ENCODE data around the gene SPRN. TPM values are rescaled to one million over a fixed set of nuclear protein-coding genes. Genes with fewer than 3 reads are reported as not detected.

SPRN gene
- total and polyA plus RNA-seq, 2 experiments from 2014 or later, result 0.31 TPM

GRCh38 chr10:133465950-133466474, 41.6 kb upstream of the SPRN start (continued):
- no peak for TF ChIP-seq ZNF462 (CRISPR knock-in tag; IDR thresholded peaks at IDR 0.05)

- no peak for TF ChIP-seq ZNF462 (CRISPR knock-in tag; IDR thresholded peaks at IDR 0.05)
- peak; percentile 22 to 51; a peak in 3 of 4 replicates for TF ChIP-seq CTCF (conservative IDR thresholded peaks at IDR 0.05; ENCODE audit: low read depth in 2 of 2)
- Histone ChIP-seq H3K4me2 (no peak overlapping the region; the same call in 1 of the 2 replicates), H3K79me2 (replicated peaks; ENCODE audit: insufficient read depth) (no peaks in the 10 kb centered on the region), H3K4me3 (peak overlapping the region; percentile 43; the same call in 1 of the 2 replicates), H3K27ac (ENCODE audit: low read depth) (no peak overlapping the region), H3F3A (replicated peaks; ENCODE audit: low read depth) (no peaks in the 10 kb centered on the region), H3K36me3 (ENCODE audit: insufficient read depth) (no peaks in the 10 kb centered on the region), H3K4me1 (ENCODE audit: insufficient read depth) (no peaks in the 10 kb centered on the region), H4K20me1 (replicated peaks; ENCODE audit: insufficient read depth) (no peaks in the 10 kb centered on the region), H3K27me3 (ENCODE audit: insufficient read depth) (peaks cover 23% of the 10 kb centered on the region), H3K9me2 (ENCODE audit: insufficient read depth) (no peaks in the 10 kb centered on the region), H2AFZ (no peak overlapping the region)
- peak; percentile 95 for ATAC-seq
- peaks cover 36% of the 10 kb centered on the region for H3K27me3 Mint-ChIP-seq (ENCODE audit: insufficient read depth, low read depth, poor library complexity)
- DNase-seq (ENCODE audit: low spot score), result peak; percentile 44
- H3K9me3 Mint-ChIP-seq, result peaks cover 68% of the 10 kb centered on the region
- H3K4me3 Mint-ChIP-seq, result peak overlapping the region; percentile 60
- no peaks in the 10 kb centered on the region for H3K4me1 Mint-ChIP-seq
- H3K27ac Mint-ChIP-seq, result no peak overlapping the region
- peaks cover 19% of the 10 kb centered on the region; the same call in 2 of the 3 replicates for H3K36me3 Mint-ChIP-seq (ENCODE audit: low read depth)
Measured at GRCh38 chr10:133465191-133465949, 40.9 kb upstream of the SPRN start.

Data from GM23338 (cell line).